SU-DHL-6 (cell line): ENCODE results near the gene POC1A.

Experiments used
- H2AFZ ChIP-seq: fragments of 200-600 bp; sonication (generic); 2 replicates; pipeline ENCODE4 v1.6.1; 2014; ENCODE audit warnings: low read depth, mild to moderate bottlenecking, moderate library complexity, mixed read lengths, antibody characterized with exemption, low read length; ENCODE audit not compliant: severe bottlenecking
- H3F3A ChIP-seq: fragments of 200-600 bp; shearing (Covaris generic); 2 replicates; pipeline ENCODE4 v1.6.0; 2016; ENCODE audit warnings: antibody characterized with exemption, mild to moderate bottlenecking; ENCODE audit not compliant: insufficient read depth
- H3K27ac ChIP-seq: fragments of 200-600 bp; sonication (generic); 2 replicates; pipeline ENCODE4 v1.5.1; 2016; ENCODE audit warnings: low read depth, mild to moderate bottlenecking, low read length, moderate library complexity, mixed read lengths
- H3K27me3 ChIP-seq: fragments of 200-600 bp; sonication (generic), shearing (Covaris generic); 2 replicates; pipeline ENCODE4 v1.6.0; 2014; ENCODE audit warnings: mild to moderate bottlenecking, low read length
- H3K36me3 ChIP-seq: fragments of 200-600 bp; sonication (generic); 2 replicates; pipeline ENCODE4 v1.6.1; 2014; ENCODE audit warnings: mild to moderate bottlenecking, low read length, mixed read lengths
- H3K4me2 ChIP-seq: fragments of 300-600, 200-600 bp; shearing (Covaris generic), sonication (generic); 2 replicates; pipeline ENCODE4 v1.6.0; 2014; ENCODE audit warnings: low read length, low read depth, mild to moderate bottlenecking; ENCODE audit not compliant: poor library complexity, severe bottlenecking
- H3K4me3 ChIP-seq: fragments of 200-600 bp; sonication (generic); 2 replicates; pipeline ENCODE4 v1.5.1; 2014; ENCODE audit warnings: antibody characterized with exemption, low read length, mild to moderate bottlenecking, mixed read lengths; ENCODE audit not compliant: insufficient read depth, poor library complexity, severe bottlenecking
- H3K79me2 ChIP-seq: fragments of 200-600 bp; sonication (generic); 2 replicates; pipeline ENCODE4 v1.6.1; 2014; ENCODE audit warnings: mild to moderate bottlenecking, low read length, moderate library complexity; ENCODE audit not compliant: insufficient read depth
- H3K9ac ChIP-seq: fragments of 200-600 bp; sonication (generic); 2 replicates; pipeline ENCODE4 v1.7.0; 2014; ENCODE audit warnings: mild to moderate bottlenecking, low read length
- H3K9me2 ChIP-seq: fragments of 200-600 bp; sonication (generic); replicated peaks from 2 replicates; pipeline ENCODE4 v1.6.1; 2014; ENCODE audit warnings: low read length; ENCODE audit not compliant: insufficient read depth
- H3K9me3 ChIP-seq: fragments of 200-600 bp; sonication (generic); 2 replicates; pipeline ENCODE4 v1.6.1; 2014; ENCODE audit warnings: low read length, mixed read lengths; ENCODE audit not compliant: insufficient read depth
- H4K20me1 ChIP-seq: fragments of 200-600 bp; sonication (generic); 2 replicates; pipeline ENCODE4 v1.6.1; 2014; ENCODE audit warnings: low read depth, mild to moderate bottlenecking, antibody characterized with exemption, low read length, moderate library complexity, mixed read lengths
- EZH2phosphoT487 ChIP-seq: fragments of 200-600 bp; sonication (generic), shearing (Covaris generic); conservative IDR thresholded peaks from 2 replicates; pipeline ENCODE4 v1.6.1; 2018; ENCODE audit warnings: mild to moderate bottlenecking, antibody characterized with exemption, low read length, moderate library complexity, mixed read lengths
- TF ChIP-seq, protein P1 (sequence below): fragments of 200-600 bp; sonication (generic); IDR thresholded peaks from one replicate; pipeline ENCODE4 v1.5.1; 2017; ENCODE audit warnings: antibody characterized with exemption, mild to moderate bottlenecking, low read length, moderate library complexity; ENCODE audit not compliant: insufficient read depth, poor library complexity, severe bottlenecking

Gene POC1A

GRCh38 chr3:52083556-52084087 is 70.6 kb downstream of the POC1A start:
- no peaks in the 10 kb centered on the region for H3K36me3 ChIP-seq
- H3K9me3 ChIP-seq, result no peaks in the 10 kb centered on the region
- no peak overlapping the region for H3K9ac ChIP-seq
- H3K27ac ChIP-seq, result no peak overlapping the region
- H2AFZ ChIP-seq, result no peak overlapping the region
- H3K79me2 ChIP-seq, result no peaks in the 10 kb centered on the region
- no peak overlapping the region for H3K4me3 ChIP-seq
- no peaks in the 10 kb centered on the region for H4K20me1 ChIP-seq
- no peaks in the 10 kb centered on the region for H3K27me3 ChIP-seq
- no peaks in the 10 kb centered on the region for H3F3A ChIP-seq
- H3K9me2 ChIP-seq, result no peaks in the 10 kb centered on the region
- no peak for TF ChIP-seq EZH2phosphoT487
- TF ChIP-seq, protein P1, sequence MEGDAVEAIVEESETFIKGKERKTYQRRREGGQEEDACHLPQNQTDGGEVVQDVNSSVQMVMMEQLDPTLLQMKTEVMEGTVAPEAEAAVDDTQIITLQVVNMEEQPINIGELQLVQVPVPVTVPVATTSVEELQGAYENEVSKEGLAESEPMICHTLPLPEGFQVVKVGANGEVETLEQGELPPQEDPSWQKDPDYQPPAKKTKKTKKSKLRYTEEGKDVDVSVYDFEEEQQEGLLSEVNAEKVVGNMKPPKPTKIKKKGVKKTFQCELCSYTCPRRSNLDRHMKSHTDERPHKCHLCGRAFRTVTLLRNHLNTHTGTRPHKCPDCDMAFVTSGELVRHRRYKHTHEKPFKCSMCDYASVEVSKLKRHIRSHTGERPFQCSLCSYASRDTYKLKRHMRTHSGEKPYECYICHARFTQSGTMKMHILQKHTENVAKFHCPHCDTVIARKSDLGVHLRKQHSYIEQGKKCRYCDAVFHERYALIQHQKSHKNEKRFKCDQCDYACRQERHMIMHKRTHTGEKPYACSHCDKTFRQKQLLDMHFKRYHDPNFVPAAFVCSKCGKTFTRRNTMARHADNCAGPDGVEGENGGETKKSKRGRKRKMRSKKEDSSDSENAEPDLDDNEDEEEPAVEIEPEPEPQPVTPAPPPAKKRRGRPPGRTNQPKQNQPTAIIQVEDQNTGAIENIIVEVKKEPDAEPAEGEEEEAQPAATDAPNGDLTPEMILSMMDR, result no peak
- H3K4me2 ChIP-seq, result no peak overlapping the region

GRCh38 chr3:52082951-52083350 is 71.3 kb downstream of the POC1A start:
- no peaks in the 10 kb centered on the region for H3K36me3 ChIP-seq
- H3K79me2 ChIP-seq, result no peaks in the 10 kb centered on the region
- no peak overlapping the region for H3K4me2 ChIP-seq
- H4K20me1 ChIP-seq, result no peaks in the 10 kb centered on the region
- H3K4me3 ChIP-seq, result no peak overlapping the region
- TF ChIP-seq EZH2phosphoT487, result no peak
- TF ChIP-seq, protein P1, result no peak
- H3K9me3 ChIP-seq, result no peaks in the 10 kb centered on the region
- no peak overlapping the region for H3K27ac ChIP-seq
- no peak overlapping the region for H2AFZ ChIP-seq
- no peak overlapping the region for H3K9ac ChIP-seq
- H3K27me3 ChIP-seq, result no peaks in the 10 kb centered on the region
- no peaks in the 10 kb centered on the region for H3K9me2 ChIP-seq
- H3F3A ChIP-seq, result no peaks in the 10 kb centered on the region

- Histone ChIP-seq H3F3A (no peaks in the 10 kb centered on the region), H3K36me3 (no peaks in the 10 kb centered on the region), H3K4me3 (no peak overlapping the region), H3K27ac (no peak overlapping the region), H3K79me2 (no peaks in the 10 kb centered on the region), H3K27me3 (no peaks in the 10 kb centered on the region), H3K9me2 (no peaks in the 10 kb centered on the region), H3K9ac (no peak overlapping the region), H3K4me2 (no peak overlapping the region), H2AFZ (no peak overlapping the region), H3K9me3 (no peaks in the 10 kb centered on the region), H4K20me1 (no peaks in the 10 kb centered on the region)
- TF ChIP-seq, protein P1, result no peak
- no peak for TF ChIP-seq EZH2phosphoT487
Observed at GRCh38 chr3:52080830-52081719, 73.1 kb downstream of the POC1A start.
